ENCODE measurements around the gene ANKFN1.

ANKFN1 gene

DNA sequence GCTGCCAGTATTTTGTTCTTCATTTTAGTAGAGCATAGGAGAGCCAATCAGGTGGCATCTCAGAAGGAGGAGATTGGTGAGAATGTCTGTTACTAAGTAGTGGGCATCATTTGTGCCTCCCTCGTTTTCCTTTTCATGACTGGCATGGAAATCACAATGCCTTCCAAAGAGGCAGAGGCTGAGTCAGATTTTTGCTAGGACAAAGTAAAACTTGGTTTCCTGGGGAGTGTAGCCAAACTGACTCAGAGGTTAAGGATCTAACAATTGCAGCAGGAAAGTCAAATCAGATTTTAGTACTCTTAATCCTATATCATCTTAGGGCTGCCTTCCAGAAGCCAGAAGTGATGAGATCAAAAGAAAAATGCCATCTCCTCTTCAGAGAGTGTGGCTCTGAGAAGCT lies 138.7 kb downstream of the ANKFN1 start:
- H3K27ac ChIP-seq = no peak overlapping the region
- TF ChIP-seq, protein P1, sequence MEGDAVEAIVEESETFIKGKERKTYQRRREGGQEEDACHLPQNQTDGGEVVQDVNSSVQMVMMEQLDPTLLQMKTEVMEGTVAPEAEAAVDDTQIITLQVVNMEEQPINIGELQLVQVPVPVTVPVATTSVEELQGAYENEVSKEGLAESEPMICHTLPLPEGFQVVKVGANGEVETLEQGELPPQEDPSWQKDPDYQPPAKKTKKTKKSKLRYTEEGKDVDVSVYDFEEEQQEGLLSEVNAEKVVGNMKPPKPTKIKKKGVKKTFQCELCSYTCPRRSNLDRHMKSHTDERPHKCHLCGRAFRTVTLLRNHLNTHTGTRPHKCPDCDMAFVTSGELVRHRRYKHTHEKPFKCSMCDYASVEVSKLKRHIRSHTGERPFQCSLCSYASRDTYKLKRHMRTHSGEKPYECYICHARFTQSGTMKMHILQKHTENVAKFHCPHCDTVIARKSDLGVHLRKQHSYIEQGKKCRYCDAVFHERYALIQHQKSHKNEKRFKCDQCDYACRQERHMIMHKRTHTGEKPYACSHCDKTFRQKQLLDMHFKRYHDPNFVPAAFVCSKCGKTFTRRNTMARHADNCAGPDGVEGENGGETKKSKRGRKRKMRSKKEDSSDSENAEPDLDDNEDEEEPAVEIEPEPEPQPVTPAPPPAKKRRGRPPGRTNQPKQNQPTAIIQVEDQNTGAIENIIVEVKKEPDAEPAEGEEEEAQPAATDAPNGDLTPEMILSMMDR (IDR thresholded peaks at IDR 0.05; ENCODE audit: low read depth, low read length, missing control alignments) = no peak
- H3K27me3 ChIP-seq (replicated peaks) = no peaks in the 10 kb centered on the region
- H3K36me3 ChIP-seq (replicated peaks) = no peaks in the 10 kb centered on the region
- no peak overlapping the region for H3K4me3 ChIP-seq (ENCODE audit: low read depth, low read length)
- in situ Hi-C loops (cut with HindIII; ENCODE audit: low pct_ligation_motif_present, low sequenced_read_pairs) = no loop called here
- DNase-seq = no peak

- Histone ChIP-seq H3K27ac (no peak overlapping the region), H3K4me3 (ENCODE audit: low read depth, low read length) (no peak overlapping the region), H3K27me3 (replicated peaks) (no peaks in the 10 kb centered on the region), H3K36me3 (replicated peaks) (no peaks in the 10 kb centered on the region)
- no peak for DNase-seq
- in situ Hi-C loops (cut with HindIII; ENCODE audit: low pct_ligation_motif_present, low sequenced_read_pairs) = no loop called here
- TF ChIP-seq, protein P1 (IDR thresholded peaks at IDR 0.05; ENCODE audit: low read depth, low read length, missing control alignments) = no peak
These were observed 139.3 kb downstream of the ANKFN1 start for GRCh38 chr17:56292578-56292977.

GRCh38 chr17:56297184-56297583 lies 143.9 kb downstream of the ANKFN1 start:
- no peaks in the 10 kb centered on the region for H3K27me3 ChIP-seq (replicated peaks)
- in situ Hi-C loops (cut with HindIII; ENCODE audit: low pct_ligation_motif_present, low sequenced_read_pairs) = no loop called here
- TF ChIP-seq, protein P1 (IDR thresholded peaks at IDR 0.05; ENCODE audit: low read depth, low read length, missing control alignments) = no peak
- DNase-seq = no peak
- H3K27ac ChIP-seq = no peak overlapping the region
- no peaks in the 10 kb centered on the region for H3K36me3 ChIP-seq (replicated peaks)
- no peak overlapping the region for H3K4me3 ChIP-seq (ENCODE audit: low read depth, low read length)

- in situ Hi-C loops (cut with HindIII; ENCODE audit: low pct_ligation_motif_present, low sequenced_read_pairs) = no loop called here
- Histone ChIP-seq H3K36me3 (replicated peaks) (no peaks in the 10 kb centered on the region), H3K27ac (no peak overlapping the region), H3K27me3 (replicated peaks) (no peaks in the 10 kb centered on the region), H3K4me3 (ENCODE audit: low read depth, low read length) (no peak overlapping the region)
- DNase-seq = no peak
- TF ChIP-seq, protein P1 (IDR thresholded peaks at IDR 0.05; ENCODE audit: low read depth, low read length, missing control alignments) = no peak
These were observed 145.6 kb downstream of the ANKFN1 start for GRCh38 chr17:56298846-56299245.

DNA sequence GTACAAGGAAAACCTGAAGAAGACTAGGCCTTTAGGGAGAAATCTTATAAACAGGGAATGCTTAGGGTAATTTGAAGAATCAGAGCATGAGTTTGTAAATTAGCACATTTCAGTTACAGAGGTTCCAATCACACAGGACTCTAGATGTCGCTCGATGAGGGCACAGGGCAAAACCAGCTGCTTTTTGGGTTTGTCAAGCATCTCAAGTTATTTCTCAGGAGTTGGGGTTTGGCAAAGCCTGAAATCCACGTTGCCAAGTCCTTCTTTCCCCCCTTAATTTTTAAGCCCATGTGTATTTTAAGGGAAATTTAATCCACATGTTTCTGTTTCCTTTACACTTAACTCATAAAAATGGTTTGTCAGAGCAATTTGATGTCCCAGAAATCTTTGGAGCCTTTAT lies 146.9 kb downstream of the ANKFN1 start:
- Histone ChIP-seq H3K36me3 (replicated peaks) (no peaks in the 10 kb centered on the region), H3K27me3 (replicated peaks) (no peaks in the 10 kb centered on the region), H3K4me3 (ENCODE audit: low read depth, low read length) (no peak overlapping the region), H3K27ac (no peak overlapping the region)
- TF ChIP-seq, protein P1 (IDR thresholded peaks at IDR 0.05; ENCODE audit: low read depth, low read length, missing control alignments) = no peak
- in situ Hi-C loops (cut with HindIII; ENCODE audit: low pct_ligation_motif_present, low sequenced_read_pairs) = no loop called here
- DNase-seq = no peak

DNA sequence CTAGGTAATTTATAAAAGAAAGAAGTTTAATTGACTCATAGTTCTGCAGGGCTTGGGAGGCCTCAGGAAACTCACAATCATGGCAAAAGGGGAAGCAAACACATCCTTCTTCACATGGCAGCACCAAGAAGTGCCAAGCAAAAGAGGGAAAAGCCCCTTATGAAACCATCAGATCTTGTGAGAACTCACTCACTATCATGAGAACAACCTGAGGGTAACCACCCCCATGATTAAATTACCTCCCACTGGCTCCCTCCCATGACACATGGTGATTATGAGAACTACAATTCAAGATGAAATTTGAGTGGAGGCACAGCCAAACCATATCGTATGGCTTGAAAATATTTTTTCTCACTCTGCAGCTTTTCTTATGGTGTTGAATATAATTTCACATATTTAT lies 151.7 kb downstream of the ANKFN1 start:
- no peak for DNase-seq
- TF ChIP-seq, protein P1 (IDR thresholded peaks at IDR 0.05; ENCODE audit: low read depth, low read length, missing control alignments) = no peak

More for the DNA sequence above, 151.7 kb downstream of the ANKFN1 start:
- no peak overlapping the region for H3K27ac ChIP-seq
- in situ Hi-C loops (cut with HindIII; ENCODE audit: low pct_ligation_motif_present, low sequenced_read_pairs) = no loop called here
- H3K36me3 ChIP-seq (replicated peaks) = no peaks in the 10 kb centered on the region
- H3K4me3 ChIP-seq (ENCODE audit: low read depth, low read length) = no peak overlapping the region
- no peaks in the 10 kb centered on the region for H3K27me3 ChIP-seq (replicated peaks)
